ENCODE results near the gene WNK2.
"Not testable (repeated sequence)": the region's sequence is repeated elsewhere in the genome, so short reads cannot be mapped to it uniquely, and the experiment has no call there.

Gene WNK2

DNA sequence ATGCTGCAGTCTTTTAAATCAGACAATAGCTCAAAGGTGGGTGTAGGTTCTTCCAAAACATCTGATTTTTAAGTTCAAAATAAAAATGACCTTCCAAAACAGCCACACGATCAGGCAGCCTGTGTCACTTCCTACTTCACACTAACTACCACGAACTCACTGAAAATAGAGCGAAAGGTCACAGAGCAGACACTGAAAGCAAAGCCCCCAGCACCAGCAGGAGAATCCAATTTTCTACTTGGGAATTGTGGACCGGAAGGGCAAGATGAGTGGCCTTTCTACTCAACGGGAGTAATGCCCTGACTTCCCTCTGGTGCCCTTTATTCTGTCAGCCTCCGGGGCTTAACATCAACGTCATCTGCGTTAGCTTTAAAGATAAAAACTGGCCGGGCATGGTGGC, 159.7 kb downstream of the WNK2 start:
- DNase-seq, result no peak

DNA sequence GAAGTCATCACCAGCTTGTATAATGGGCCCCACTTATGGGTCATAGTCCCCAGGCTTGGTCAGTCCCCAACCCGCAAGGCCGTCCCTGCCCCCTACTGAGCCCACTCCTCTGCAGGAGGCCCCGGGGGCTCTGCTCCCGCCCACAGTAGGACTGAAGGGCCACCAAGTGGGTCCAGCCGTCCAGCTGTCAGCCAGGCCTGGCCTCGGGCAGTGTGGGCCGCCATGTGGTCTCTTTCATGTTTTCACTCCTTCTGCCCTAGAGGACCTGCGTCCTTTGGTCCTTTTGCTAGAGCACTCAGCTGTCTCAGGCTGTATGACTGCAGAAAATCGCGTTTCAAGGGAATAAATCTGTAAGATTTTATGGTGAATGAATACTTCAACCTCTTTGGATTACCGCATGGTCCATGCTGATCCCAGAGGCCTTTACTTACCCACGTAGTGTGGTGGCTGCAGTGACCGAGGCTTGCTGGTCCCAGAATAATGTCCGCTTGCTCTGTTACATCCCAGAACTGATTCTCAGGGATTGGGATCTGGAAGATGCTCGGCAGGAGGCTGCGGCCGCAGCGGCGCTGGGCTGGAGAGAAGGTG, 161.8 kb downstream of the WNK2 start:
- DNase-seq, result no peak

DNA sequence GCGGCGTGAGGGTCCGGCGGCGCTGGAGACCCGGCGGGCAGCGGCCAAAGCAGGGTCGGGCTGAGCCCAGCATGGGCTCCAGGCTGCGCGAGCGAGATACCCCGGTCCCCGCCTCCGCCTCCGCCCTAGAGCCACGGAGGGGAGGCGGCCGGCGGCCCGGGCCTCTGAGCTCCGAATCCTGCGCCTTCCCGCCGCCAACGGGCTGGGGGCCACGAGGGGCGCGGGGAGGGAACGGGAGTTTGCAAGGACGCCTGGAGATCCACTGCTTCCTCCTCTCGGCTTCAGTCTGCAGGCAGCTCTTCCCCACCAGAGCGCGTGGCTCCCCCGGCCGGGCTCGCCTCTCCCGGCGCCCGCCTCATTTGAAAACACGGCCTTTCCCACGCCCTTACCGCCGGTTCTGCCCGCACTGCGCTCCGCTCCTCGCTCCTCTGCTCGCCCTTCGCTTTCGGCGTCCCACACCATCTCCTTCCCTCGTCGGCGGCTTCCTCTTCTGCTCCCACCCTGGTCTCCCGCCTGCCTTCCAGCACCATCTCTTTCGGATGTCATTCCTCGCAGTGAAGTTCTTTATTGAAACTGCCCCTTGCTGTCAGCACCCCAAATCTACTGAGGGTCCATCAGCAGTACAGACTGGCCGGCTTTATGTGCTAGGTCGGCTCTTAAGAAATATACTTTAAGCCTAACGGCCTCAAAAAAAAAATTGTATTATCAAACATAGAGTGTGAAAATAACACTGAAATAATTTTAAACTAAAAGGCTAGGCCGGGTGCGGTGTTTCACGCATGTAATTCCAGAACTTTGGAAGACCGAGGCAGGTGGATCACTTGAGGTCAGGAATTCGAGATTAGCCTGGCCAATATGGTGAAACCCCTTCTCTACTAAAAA, 162.5 kb downstream of the WNK2 start:
- no peak for DNase-seq

DNA sequence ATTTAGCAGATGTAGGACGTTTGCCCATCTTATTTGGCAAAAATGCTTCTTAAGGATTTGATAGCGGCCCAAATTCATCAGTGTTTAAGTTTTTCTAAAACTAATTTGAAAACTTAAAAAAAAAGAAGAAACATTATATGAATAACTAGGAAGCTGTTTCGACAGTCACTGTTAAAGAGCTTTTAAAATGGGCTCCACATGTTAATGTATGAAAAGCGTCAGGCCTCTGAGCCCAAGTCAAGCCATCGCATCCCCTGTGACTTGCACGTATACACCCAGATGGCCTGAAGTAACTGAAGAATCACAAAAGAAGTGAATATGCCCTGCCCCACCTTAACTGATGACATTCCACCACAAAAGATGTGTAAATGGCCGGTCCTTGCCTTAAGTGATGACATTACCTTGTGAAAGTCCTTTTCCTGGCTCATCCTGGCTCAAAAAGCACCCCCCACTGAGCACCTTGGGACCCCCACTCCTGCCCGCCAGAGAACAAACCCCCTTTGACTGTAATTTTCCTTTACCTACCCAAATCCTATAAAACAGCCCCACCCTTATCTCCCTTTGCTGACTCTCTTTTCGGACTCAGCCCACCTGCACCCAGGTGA, 163.5 kb downstream of the WNK2 start:
- not testable (repeated sequence) for DNase-seq

DNA sequence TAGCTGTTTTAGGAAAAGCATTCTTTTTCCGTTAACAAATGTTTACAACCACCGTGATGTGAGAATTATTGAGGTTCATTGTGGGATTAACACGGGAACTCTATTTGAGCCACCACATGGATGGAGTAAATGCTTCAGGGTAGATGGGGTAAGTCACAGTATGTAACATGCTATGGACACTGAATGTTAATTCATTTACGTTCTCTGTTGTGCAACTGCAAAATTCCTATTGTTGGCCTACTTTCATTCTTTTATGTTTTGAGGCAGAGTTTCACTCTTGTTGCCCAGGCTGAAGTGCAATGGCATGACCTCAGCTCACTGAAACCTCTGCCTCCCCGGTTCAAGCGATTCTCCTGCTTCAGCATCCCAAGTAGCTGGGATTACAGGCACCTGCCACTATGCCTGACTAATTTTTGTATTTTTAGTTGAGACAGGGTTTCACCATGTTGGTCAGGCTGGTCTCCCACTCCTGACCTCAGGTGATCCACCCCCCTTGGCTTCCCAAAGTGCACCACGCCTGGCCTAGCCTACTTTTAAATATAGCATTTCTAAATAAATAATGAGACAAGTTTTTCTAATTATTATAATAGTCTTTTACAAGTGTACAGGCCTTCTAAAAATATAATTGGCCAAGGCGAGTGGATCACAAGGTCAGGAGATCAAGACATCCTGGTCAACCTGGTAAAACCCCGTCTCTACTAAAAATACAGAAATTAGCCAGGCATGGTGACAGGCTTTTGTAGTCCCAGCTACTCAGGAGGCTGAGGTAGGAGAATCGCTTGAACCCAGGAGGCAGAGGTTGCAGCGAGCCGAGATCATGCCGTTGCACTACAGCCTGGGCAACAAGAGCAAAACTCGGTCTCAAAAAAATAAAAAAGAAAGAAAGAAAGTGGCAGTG, 169.7 kb downstream of the WNK2 start:
- not testable (repeated sequence) for DNase-seq

DNA sequence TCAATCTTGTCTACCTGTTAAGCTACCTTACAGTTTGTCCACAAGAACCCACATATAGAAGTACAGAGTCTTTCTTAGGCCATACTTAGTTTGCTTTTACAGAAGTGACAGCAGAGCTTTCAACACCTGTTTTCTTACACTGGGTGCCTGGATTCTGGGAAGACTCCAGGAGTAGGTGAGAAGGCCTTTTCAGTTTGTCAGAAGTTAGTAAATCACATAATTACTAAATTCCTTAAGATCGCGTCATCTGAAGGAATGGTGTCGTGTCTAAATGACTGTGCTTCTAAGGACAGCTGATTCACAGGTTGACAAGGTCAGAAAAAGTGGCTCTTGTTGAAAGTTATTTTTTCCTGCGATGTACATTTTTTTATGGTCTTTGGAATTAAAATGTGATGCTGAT, 170.5 kb downstream of the WNK2 start:
- DNase-seq, result no peak

DNA sequence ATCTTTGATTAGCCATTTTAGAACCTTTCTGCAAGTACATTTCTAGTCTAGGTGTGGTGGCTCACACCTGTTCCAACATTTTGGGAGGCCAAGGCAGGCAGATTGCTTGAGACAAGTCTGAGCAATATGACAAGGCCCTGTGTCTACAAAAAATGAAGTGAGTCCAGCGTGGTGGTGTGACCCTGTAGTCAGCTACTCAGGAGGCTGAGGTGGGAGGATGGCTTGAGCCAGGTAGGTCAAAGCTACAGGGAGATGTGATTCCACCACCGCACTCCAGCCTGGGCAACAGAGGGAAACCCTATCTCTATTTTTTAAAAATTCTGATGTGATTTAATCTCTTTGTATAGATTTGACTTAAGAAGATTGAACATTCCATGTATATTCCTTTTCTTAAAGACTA, 171.9 kb downstream of the WNK2 start:
- DNase-seq, result no peak

DNA sequence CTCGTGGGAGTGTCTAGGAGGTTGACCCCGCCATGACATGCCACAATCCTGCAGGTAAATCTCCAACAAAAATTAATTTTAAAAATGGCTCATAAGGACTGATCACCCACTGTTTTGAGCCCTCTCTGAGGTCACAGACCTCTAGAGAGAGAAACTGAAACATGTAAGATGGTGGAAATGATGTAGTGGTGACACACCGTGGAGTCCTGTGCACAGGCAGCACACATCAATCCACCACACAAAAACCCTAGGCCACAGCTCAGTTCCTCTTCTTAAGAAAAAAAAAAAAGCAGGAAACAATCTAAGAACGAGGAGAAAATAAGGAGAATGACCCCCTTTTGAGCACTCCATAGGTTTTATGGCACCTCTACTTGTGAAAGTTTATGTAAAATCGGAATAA, 173.7 kb downstream of the WNK2 start:
- DNase-seq, result no peak

DNA sequence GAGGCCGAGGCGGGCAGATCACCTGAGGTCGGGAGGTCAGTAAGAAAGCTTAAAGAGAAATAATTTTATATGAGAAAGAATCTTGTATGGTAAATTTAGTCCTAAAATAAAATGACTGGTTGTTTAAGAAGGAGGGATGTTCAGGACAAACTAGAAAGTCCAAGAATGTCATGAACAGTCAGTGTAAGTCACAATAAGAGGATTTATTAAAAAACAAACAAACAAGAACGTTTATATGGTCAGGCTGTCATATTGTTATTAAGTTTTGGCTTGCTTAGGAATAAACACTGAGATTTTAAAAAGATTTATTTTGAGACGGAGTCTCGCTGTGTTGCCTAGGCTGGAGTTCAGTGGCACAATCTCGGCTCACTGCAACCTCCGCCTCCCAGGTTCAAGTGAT, 176.0 kb downstream of the WNK2 start:
- not testable (repeated sequence) for DNase-seq

DNA sequence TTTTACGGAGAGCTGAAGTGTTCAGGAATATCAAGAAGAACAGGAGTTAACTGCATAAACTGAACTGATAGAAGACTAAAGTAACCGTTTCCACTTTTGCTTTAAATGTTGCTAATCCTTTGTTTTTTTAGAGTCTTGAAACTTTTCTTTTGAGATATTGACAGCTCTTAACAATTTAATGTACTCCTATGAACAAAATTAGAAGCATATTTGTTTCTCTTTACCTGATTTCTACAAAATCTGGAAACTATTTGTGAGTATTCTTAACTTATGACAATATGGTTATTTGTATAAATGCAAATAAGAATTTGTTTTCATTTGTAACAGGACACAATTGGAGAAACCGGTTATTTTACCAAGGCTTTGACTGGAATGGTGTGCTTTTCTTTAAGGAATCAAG, 178.1 kb downstream of the WNK2 start:
- no peak for DNase-seq

DNA sequence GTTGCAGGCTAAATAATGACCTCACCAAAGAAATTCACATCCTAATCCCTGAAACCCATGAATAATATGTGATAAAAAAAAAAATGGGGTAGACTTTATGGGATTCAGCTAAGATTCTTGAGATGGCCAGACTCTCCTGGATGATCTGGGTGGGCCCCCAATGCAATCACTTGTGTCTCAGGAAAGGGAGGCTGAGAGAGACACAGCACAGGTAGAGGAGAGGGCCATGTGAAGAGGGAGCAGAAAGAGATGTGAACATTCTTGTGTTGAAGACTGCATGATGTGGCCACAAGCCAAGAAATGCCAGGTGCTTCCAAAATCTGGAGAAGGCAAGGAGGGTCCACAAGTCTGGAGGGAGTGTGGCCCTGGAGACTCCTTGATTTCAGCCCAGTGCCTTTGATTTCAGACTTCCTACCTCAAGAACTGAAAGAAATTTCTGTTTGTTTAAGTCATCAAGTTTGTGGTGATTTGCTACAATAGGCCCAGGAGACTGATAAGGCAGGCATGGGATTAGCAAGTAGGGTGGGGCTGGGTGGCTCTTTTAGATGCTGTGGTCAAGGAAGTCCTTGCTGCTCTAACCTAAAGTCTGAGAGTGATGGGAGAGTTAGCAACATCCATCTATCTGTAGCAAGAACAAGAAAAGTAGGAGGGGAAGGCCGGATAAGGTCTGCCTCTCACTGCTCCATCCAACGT, 180.9 kb downstream of the WNK2 start:
- no peak for DNase-seq

DNA sequence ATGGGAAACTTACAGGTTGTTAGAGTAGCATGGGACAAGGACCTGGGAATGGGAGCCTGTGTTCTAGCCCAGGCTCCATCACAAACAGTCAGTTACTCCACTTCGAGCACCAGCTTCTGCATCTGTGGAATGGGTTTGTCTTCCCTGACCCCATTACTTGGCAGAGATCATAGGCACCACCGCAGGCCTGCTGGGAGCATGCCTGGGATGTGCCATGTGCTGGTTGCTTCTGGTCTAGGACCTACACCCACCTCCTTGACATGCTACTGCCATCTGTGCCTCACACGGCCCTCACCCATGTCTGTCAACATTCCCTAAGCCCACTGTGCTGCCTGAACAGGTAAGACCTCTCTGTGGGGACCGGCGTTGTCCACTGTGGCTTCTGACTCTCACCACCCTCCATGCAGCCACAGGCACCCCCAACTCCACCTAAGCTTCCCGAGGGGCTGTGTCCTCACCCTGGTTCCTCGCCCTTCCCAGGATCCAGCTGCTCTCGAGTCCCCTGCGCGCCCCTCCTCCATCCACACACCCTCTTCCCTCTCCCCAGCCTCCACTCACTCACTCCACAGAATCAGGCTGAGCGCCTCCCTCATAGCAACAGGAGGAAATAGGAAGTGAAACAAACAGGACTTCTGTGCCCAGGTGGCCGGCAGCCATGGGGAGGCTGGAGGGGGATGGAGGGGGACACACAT, 181.6 kb downstream of the WNK2 start:
- no peak for DNase-seq

DNA sequence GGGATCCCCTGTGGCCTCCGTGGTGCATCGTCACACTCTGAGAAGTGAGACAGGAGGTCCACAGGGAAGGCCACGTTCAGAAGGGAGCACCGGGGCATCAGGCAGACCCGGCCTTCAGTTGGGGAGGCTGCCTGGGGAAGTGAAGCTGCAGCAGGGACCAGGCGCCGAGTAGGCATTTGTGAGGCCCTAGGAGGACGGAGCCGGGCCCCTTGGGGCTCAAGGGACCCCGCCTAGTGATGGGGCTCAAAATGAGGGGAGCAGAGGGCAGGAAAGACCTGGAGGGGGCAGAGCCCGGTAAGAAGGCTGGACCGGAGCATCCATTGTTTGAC, 182.1 kb downstream of the WNK2 start:
- no peak for DNase-seq

DNA sequence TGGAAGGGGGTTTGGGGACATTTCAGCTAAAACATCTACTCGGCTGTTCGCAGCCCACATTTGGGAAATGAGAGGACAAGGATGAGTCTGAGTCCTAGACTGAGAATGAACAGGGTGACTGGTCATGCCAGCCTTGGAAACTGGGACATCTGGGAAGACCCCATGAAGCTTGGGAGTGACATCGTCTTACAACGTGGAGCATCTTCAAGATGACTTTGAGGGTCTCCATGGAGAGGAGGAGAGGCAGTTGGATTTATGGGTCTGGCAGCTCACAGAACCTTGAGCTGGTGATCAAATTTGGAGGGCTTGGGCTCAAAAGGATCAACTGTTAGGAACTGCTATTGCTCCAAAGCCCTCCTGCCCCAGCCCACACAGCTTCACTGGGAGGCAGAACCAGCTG, 182.5 kb downstream of the WNK2 start:
- not testable (repeated sequence) for DNase-seq

DNA sequence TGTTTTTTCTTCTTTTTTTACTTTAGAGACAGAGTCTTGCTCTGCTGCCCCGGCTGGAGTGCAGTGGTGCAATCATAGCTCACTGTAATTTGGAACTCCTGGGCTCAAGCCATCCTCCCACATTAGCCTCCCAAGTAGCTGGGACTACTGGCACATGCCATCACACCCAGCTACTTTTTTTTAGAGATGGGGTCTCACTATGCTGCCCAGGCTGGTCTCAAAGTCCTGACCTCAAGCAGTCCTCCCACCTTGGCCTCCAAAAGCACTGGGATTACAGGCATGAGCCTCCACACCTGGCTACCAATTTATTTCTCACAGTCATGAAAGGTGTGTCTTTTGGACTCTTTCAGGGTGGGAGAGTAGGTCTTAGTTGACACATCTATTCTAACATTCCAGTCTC, 184.5 kb downstream of the WNK2 start:
- no peak for DNase-seq

DNA sequence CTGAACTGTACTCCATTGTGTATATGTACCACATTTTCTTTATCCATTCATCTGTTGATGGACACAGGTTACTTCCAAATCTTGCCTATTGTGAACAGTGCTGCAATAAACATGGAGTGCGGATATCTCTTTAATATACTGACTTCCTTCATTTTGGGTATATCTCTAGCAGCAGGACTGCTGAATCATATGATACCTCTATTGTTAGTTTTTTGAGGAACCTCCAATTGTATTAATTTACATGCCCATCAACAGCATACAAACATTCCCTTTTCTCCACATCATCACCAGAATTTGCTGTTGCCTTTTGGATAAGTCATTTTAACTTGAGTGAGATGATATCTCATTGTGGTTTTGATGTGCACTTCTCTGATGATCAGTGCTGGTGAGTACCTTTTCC, 185.7 kb downstream of the WNK2 start:
- no peak for DNase-seq
